Left lung (tissue), 10 donors: ENCODE results near the gene OR5H2. TPM values are rescaled to one million over a fixed set of nuclear protein-coding genes. Genes with fewer than 3 reads are reported as not detected.

Experiments
- ATAC-seq: fragments of 200-7000 bp; cut with Tn5 transposase; one replicate; pipeline ENCODE4 v1.9.1; 2020; ENCODE audit warnings: moderate library complexity
- DNase-seq, 4 donors: peaks; one replicate each; pipeline ENCODE4 v3.0.0-alpha.2; 2013 to 2020
- H3K27ac ChIP-seq, 2 donors: fragments of 200-600 bp; sonication (generic) in 1 of 2; one replicate each; pipeline versions ENCODE4 v1.5.0 to v1.8.0; 2020 to 2021
- H3K27me3 ChIP-seq, 2 donors: fragments of 200-600 bp; sonication (generic) in 1 of 2; one replicate each; pipeline versions ENCODE4 v1.5.0 to v1.8.0; 2020 to 2021
- H3K36me3 ChIP-seq, 2 donors: fragments of 200-600 bp; sonication (generic) in 1 of 2; one replicate each; pipeline versions ENCODE4 v1.5.0 to v1.8.0; 2020 to 2021
- H3K4me1 ChIP-seq, 2 donors: fragments of 200-600 bp; one replicate each; pipeline ENCODE4 v1.8.0; 2021
- H3K4me3 ChIP-seq, 2 donors: fragments of 200-600 bp; sonication (generic) in 1 of 2; one replicate each; pipeline versions ENCODE4 v1.5.0 to v1.8.0; 2020 to 2021; ENCODE audit warnings: mild to moderate bottlenecking in 1 of 2
- H3K9me3 ChIP-seq, 2 donors: fragments of 200-600 bp; sonication (generic) in 1 of 2; one replicate each; pipeline versions ENCODE4 v1.5.0 to v1.8.0; 2020 to 2021
- CTCF ChIP-seq, 2 donors: fragments of 200-600 bp; sonication (generic) in 1 of 2; IDR thresholded peaks; one replicate each; pipeline versions ENCODE4 v1.5.0 to v1.8.0; 2021; ENCODE audit warnings: antibody characterized with exemption in 2 of 2
- intact Hi-C, 2 donors: fragments of 100-400 bp; cut with DNase I; formaldehyde crosslinking; loops; one replicate each; pipeline versions ENCODE4 v1.11.2 to v1.14.2; 2022
- polyA plus RNA-seq, 6 donors: library from polyadenylated mRNA; unstranded; fragments of 120-200 nt; gene quantifications; one replicate each; pipeline ENCODE4 v1.2.1, GENCODE V29; 2013; ENCODE audit not compliant: insufficient read length in 6 of 6
- total RNA-seq, 2 donors: library from RNA; stranded (reverse); fragmentation: NEBNext Ultra II Directional; extraction: Animal tissue kit (Norgen Biotek cat#: 25700); gene quantifications; one replicate each; pipeline ENCODE4 v1.2.1, GENCODE V29; 2021
- donor health status: DM: no; HTN: yes; CAD: no.
- donor health status: DM: no; HTN: no; CAD: no.

Gene OR5H2
- total and polyA plus RNA-seq, 8 donors: not detected

GRCh38 chr3:98269846-98270245 is 12.5 kb upstream of the OR5H2 start:
- TF ChIP-seq CTCF (IDR thresholded peaks at IDR 0.05): no peak
- DNase-seq: no peak
- Histone ChIP-seq H3K36me3 (no peaks in the 10 kb centered on the region), H3K4me3 (no peak overlapping the region), H3K27me3 (no peaks in the 10 kb centered on the region), H3K27ac (no peak overlapping the region), H3K4me1 (no peaks in the 10 kb centered on the region), H3K9me3 (peaks cover 0 to 20% of the 10 kb centered on the region in 2 donors)
- intact Hi-C loops: no loop called here
- no peak for ATAC-seq

DNA sequence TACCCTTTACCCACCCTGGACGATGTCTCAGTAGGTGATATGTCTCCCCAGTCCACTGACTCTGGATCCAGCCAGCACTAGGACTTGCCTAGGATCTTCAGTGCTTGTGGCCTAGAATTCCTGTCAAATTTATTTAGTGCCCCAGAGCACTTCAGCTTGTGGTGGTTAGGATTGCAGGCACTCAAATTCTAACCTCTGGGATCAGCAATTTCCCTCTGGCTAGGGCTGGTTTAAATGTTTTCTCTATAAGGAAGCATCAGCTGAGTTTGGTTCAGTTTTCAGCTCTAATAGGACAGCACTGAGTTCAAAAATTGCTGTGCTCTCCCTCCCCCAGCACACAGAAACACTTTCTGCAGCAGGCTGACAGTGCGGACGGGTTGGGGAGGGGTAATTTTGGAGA is 10.2 kb upstream of the OR5H2 start:
- no peaks in the 10 kb centered on the region for H3K36me3 ChIP-seq
- intact Hi-C loops: no loop called here
- no peaks in the 10 kb centered on the region for H3K4me1 ChIP-seq
- H3K27ac ChIP-seq: no peak overlapping the region
- DNase-seq (no peak), ATAC-seq (no peak)
- H3K27me3 ChIP-seq: no peaks in the 10 kb centered on the region
- H3K4me3 ChIP-seq: no peak overlapping the region
- H3K9me3 ChIP-seq: peaks cover 0 to 20% of the 10 kb centered on the region in 2 donors
- no peak for TF ChIP-seq CTCF (IDR thresholded peaks at IDR 0.05)

- Histone ChIP-seq H3K4me3 (no peak overlapping the region), H3K36me3 (no peaks in the 10 kb centered on the region), H3K27me3 (no peaks in the 10 kb centered on the region), H3K9me3 (peaks cover 0 to 12% of the 10 kb centered on the region in 2 donors), H3K27ac (no peak overlapping the region), H3K4me1 (no peaks in the 10 kb centered on the region)
- DNase-seq: peak in 1 of 4 donors; percentile 34
- TF ChIP-seq CTCF (IDR thresholded peaks at IDR 0.05): no peak
- no peak for ATAC-seq
- intact Hi-C loops: no loop called here
These were observed 7.4 kb upstream of the OR5H2 start for GRCh38 chr3:98274914-98275313.

GRCh38 chr3:98290916-98291315 is 8.6 kb downstream of the OR5H2 start:
- DNase-seq (no peak), ATAC-seq (no peak)
- no peak for TF ChIP-seq CTCF (IDR thresholded peaks at IDR 0.05)
- H3K27ac ChIP-seq: no peak overlapping the region
- peaks cover 0 to 2% of the 10 kb centered on the region in 2 donors for H3K9me3 ChIP-seq
- H3K4me3 ChIP-seq: no peak overlapping the region
- intact Hi-C loops: no loop called here
- H3K27me3 ChIP-seq: no peaks in the 10 kb centered on the region
- H3K4me1 ChIP-seq: no peaks in the 10 kb centered on the region
- no peaks in the 10 kb centered on the region for H3K36me3 ChIP-seq

GRCh38 chr3:98291332-98291957 is 9.1 kb downstream of the OR5H2 start:
- Histone ChIP-seq H3K9me3 (peaks cover 0 to 2% of the 10 kb centered on the region in 2 donors), H3K4me3 (no peak overlapping the region), H3K36me3 (no peaks in the 10 kb centered on the region), H3K27ac (no peak overlapping the region), H3K27me3 (no peaks in the 10 kb centered on the region), H3K4me1 (no peaks in the 10 kb centered on the region)
- intact Hi-C loops: no loop called here
- ATAC-seq (no peak), DNase-seq (no peak)
- no peak for TF ChIP-seq CTCF (IDR thresholded peaks at IDR 0.05)
